GM18951 (cell line): ENCODE data around the gene RUNX1.

Experiments used
- POLR2A ChIP-seq: IDR thresholded peaks from 4 replicates; pipeline ENCODE4 v1.6.1; 2011; ENCODE audit warnings: mild to moderate bottlenecking; ENCODE audit not compliant: insufficient read length, insufficient read depth; ENCODE audit errors: extremely low read depth
- in situ Hi-C: fragments of 300-500 bp; cut with MboI; formaldehyde crosslinking; loops from one replicate; pipeline ENCODE4 v1.12.0; 2022; ENCODE audit warnings: low sequenced_read_pairs, mixed read lengths, inconsistent platforms; ENCODE audit not compliant: unreplicated experiment

The RUNX1 gene

GRCh38 chr21:34817821-34818661 lies 231.1 kb downstream of the RUNX1 start:
- in situ Hi-C loops = no loop called here
- no peak for TF ChIP-seq POLR2A

DNA sequence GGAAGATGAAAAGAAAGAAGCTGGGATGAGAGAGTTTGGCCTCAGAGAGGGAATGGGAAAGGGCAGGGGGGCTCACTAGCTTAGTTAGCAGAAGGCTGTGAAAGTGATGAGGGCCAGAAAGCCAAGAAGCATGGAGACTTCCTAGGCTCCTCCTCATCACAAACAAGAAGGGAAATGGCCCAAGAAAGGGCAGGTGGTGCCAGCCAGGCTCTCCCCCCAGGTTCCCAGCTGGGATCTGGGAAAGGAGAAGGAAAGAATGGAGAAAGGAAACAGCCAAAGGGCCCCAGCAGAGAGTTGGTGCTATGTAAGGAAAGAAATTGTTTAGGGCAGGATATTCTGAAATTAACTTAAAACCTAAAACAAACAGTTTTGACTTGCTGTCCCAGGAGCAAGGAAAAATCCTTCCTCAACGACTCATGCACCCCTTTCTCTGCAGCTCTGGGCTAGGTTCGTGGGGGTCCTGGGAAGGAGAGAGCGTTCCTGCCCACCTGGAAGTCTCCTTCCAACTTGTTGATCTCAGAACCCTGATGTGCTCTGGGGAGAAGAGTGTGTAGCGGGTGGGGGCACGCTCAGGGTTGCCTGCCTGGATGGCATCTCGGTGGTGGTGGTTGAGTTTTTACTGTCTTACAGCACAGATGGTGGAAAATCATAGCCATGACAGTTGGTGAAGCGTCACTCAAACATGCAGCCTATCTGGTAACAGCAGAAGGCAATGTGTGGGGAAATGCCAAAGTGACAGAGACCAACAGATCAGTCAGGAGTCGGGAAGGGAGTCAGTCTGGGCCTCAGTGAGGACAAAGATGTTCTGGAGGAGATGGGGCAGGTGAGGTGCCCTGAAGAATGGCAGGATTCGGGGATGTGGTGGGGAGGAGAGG lies 233.0 kb downstream of the RUNX1 start:
- TF ChIP-seq POLR2A = no peak
- in situ Hi-C loops = no loop called here

DNA sequence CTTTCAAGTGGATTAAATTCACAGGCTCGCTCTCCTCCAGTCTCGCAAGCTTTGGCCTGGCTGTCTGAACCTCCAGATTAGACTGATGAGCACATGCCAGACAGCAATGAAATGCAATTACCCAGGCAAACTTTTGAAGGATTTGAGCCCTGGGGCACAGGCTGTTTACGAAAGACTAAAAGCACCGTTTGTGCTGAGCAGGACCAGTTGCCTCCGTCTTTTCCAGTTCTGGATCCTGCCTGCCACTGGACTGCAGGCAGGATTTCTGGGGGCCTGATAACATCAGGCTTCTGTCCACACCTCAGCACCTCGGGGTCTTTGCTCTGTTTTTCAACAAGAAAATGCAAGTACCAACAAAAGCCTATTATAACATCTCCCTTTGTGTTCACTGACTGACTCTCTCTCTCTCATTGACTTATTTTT lies 234.6 kb downstream of the RUNX1 start:
- TF ChIP-seq POLR2A = no peak
- in situ Hi-C loops = no loop called here

DNA sequence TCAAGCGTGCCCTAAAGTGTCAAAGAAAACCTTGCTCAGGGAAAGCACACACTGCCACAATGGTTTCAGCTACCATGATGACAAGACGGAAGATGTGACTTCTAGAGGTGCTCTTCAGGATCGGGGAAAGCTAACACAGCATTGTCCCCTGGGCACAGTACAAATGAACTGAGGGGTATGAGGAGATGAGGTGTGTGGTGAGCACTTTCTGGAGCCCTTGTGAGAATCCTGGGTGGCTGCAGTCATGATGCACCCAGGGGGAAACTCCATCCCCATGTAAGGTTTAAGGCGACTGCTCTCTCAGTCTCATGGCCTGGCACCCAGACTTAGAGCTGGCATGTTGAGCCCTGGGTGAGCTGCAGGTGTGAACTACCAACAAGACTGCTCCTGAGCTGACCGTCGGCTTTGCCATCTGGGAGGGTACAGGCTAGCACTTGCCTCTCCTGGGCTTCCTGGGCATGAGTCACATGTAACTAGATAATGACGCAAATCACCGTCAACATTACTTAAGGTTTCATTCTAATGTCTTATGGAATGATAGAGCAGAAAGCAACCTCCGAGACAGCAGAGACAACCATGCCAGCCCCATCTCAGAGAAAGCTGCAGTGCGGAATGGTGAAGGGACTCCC lies 235.7 kb downstream of the RUNX1 start:
- no peak for TF ChIP-seq POLR2A
- in situ Hi-C loops = no loop called here

DNA sequence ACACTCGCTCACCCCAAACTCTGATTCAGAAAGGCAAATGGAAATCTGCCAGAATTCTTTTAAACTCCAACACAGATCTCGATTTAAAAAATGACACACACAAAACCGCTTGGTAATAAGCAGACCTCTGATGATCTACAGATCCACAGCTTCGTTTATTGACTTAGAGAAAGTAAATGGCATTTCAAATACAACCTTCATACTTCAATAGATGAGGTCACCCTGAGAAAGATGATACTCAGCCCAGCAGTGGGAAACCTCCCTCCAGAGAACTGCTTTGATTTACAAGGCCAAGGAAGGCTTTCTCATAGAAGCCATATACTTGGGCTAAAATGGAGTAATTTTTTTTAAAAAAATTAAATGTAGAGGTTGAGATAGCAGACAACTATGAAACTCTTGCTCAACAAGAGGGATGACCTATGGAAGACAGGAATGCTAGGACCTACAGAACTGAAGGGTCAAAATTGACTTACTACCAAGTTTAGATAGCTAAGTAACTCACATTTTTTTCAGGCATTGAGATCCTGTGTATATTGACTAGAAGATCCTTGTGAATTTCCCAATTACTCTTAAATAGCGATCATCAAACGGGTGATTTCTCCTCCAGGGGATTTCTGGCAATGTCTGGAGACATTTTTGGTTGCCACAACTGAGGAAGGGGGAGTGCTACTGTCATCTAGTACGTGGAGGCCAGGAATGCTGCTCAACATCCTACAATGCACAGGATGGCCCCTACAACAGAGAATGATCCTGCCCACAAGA lies 236.4 kb downstream of the RUNX1 start:
- in situ Hi-C loops = no loop called here
- TF ChIP-seq POLR2A = no peak

DNA sequence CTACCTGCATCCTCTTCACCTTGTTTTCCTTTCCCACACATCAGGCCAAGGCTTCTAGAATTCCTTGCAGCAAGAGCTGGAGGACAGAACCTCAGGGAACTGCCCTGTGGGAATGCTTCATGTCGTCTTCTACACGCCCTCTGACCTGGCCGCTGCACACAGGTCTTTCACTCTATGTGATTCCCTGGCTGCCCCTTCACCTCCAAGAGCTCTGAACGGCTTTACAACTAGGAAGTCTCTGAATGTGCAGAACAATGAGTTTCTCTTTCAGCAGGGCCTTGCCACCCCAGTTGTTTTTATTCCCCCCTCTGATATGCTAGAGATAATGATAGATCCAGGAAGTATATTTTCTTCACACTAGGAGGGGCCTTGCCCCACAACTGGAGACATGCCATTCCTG lies 237.7 kb downstream of the RUNX1 start:
- in situ Hi-C loops = no loop called here
- no peak for TF ChIP-seq POLR2A

GRCh38 chr21:34810786-34811185 lies 238.3 kb downstream of the RUNX1 start:
- in situ Hi-C loops = no loop called here
- TF ChIP-seq POLR2A = no peak

DNA sequence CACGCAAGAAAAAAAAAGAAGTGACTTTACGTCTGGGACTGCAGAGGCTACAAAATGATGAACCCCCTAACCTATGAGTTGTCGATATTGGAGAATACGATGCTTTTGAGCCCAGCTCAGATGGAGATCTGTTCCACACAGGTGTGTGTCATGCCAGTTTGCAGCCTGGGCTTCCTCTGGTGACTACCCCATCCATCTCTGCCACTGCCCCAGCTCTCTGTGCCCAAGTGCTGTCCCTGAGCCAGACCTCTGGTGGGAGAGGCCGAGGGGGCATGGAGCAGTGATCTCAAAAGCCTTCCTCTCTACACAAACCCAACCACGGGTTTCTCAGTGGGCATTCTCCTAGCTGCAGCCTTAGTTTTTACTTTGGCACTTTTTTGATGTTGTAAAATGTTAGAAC lies 239.3 kb downstream of the RUNX1 start:
- TF ChIP-seq POLR2A = no peak
- in situ Hi-C loops = no loop called here

- TF ChIP-seq POLR2A = no peak
- in situ Hi-C loops = no loop called here
Measured at GRCh38 chr21:34808569-34809204, 240.4 kb downstream of the RUNX1 start.

DNA sequence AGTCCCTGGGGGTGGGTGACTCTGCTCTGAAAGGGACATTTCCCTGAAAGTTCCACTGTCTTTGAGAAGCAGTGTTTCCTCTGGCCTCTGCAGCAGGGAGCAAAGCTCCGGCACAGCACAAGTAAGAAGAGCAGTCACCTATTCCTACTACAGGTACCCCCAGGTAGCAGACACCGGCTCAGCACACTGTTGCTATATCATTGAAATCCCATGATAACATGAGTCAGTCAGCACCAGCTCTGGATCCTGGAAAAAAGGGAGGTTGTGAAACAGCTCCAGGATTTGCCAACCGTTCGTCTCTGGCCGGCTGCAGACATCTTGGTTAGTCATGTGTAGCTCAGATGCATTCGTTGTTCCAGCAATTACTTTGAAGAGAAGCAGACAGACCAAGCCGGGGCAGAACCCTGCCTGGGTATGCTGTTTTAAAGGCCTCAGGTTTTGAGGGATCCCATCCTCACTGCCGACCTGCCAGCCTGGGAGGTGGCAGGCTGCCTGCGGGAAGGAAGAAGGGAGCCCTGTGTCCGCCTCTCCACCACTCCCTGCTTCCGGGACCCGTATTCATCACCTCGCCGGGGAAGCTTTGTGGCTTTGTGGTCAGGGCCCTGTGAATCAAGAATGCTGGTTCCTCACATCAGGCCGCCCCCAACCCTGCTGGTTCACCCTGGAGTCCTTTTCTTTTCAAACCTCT lies 241.1 kb downstream of the RUNX1 start:
- no peak for TF ChIP-seq POLR2A
- in situ Hi-C loops = no loop called here

GRCh38 chr21:34807146-34807880 lies 241.8 kb downstream of the RUNX1 start:
- in situ Hi-C loops = no loop called here
- no peak for TF ChIP-seq POLR2A

DNA sequence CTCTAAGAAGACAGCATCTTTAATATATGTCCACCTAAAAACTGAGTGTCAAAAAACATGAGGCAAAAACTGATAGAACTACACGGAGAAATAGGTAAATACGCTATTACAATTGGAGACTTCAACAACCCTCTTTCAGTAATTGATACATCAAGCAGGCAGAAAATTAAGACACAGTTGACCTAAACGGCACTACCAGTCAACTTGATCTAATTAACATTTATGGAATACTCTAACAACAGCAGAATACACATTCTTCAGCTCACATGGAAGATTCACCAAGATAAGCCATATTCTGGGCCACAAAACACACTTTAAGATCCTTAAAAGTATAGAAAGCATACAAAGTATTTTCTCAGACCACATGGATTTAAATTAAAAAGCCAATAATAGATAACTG lies 242.7 kb downstream of the RUNX1 start:
- TF ChIP-seq POLR2A = no peak

More for the DNA sequence above, 242.7 kb downstream of the RUNX1 start:
- in situ Hi-C loops = no loop called here
